ENCODE measurements around the gene ANKS1A.
"Not testable (repeated sequence)": the region's sequence is repeated elsewhere in the genome, so short reads cannot be mapped to it uniquely, and the experiment has no call there.

ANKS1A gene

DNA sequence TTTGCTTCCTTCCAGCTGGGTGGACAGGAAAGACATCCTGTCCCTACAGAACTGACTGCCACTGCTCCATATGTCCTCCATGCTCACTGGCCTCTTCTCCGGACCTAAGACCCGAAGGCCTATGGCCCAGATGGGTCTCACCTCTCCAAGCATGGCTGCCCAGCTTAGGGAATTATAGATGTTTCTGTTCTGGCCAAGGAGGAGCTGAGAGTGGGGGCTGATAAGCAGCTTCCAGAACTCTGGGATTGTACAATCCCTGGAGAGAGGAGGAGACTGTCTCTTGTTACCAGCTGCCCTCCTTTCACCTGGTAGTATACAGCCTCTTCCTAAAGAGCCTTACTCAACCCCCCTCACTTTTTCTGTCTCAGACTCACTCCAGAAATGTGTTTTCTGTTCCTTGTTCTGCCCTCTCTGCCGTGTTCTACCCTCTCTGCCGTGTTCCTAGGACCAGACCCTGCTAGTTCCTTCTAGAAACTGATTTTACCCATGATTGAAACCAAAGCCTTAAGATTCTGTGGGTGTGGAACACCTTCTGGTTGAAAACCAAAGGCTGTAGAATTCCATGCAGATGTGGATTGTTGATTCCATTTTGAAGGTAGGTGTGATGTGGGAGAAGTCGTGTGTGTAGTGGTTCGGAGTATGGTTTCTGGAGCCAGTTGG, 28.7 kb downstream of the ANKS1A start:
- in situ Hi-C loops (cut with MboI; ENCODE audit: low sequenced_read_pairs) = no loop called here

DNA sequence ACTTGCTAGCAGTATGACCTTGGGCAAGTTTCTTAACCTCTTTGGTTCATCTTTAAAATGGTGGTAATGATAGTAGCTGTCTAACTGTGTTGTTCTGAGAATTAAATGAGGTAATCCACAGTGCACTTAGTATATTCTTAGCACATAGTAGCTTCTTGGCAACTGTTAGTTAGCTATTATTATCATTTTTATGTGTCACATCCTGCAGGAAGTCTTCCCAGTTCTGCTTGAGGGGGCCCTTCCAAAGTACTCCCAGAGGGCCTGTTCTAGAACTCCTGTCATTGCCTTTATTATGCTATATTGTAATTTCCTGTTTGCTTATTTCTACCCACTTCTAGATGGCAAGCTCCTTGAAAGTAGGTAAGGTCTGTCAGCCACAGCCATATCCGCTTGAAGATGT, 30.6 kb downstream of the ANKS1A start:
- in situ Hi-C loops (cut with MboI; ENCODE audit: low sequenced_read_pairs) = no loop called here

DNA sequence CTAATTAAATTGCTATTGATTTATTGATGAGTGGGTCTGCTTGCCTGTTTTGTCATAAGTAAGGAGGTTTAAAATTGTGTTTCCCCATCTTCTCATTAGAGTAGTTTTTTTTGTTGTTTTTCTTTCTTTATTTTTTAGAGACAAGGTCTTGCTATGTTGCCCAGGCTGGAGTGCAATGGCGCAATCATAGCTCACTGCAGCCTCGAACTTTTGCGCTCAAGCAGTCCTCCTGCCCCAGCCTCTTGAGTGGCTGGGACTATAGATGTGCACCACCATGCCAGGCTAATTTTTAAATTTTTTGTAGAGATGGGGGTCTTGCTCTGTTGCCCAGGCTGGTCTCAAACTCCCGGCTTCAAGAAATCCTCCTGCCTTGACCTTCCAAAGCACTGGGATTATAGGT, 31.0 kb downstream of the ANKS1A start:
- in situ Hi-C loops (cut with MboI; ENCODE audit: low sequenced_read_pairs) = no loop called here

DNA sequence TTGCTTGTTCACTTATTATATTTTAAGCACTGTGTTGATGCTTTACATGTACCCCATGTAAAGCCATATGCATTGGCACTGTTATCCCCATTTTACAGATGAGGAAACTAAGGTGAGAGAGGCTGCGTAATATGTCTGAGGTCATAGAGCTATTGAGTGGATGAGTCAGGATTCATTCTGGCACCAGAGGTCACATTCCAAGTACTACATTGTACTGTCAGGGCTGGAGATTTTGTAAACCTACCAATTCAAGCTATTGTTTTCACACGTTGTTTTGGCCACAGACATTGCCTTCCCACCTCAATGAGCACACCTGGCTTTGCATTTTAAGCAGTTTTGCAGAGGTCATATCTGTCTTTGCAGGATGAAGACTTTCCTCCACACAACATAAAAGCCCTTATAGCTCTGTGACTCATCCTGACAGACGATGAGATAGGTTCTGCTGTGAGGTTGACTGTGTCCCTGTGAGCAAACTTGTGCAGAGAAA, 33.2 kb downstream of the ANKS1A start:
- in situ Hi-C loops (cut with MboI; ENCODE audit: low sequenced_read_pairs) = no loop called here

DNA sequence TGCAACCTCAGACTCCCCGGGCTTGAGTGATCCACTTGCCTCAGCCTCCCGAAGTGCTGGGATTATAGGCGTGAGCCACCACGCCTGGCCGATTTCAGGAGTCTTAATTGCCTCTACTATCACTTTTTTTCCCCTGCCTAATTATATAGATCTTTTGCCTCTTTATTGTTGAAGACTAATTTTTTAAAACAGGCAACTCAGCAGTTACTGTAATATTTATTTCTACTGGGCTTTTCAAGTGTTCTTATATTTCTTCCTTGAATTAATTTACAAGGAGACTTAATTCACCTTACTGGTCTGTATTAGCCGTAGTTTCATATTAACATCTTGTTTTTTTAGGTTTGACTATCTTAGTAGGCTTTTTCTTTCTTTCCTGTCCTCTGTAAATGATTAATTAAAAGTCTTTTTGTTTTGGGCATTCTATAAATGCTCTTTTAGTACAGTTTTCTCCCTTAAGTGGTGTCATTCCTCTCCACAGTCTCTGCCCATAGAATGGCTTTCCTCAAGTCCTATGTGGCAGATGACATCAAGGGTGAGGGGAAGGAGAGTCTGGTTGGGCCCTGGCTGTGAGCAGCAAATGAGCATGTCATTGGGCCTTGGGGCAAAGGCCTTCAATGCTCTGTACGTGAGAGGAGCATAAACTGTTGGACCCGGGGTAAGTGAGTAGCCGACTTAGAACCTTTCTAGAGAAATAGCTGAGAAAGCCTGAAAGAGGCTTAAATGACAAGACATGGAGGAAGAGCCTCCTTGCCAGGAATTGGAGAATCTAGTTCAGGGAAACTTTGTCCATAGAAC, 36.0 kb downstream of the ANKS1A start:
- in situ Hi-C loops (cut with MboI; ENCODE audit: low sequenced_read_pairs) = no loop called here

DNA sequence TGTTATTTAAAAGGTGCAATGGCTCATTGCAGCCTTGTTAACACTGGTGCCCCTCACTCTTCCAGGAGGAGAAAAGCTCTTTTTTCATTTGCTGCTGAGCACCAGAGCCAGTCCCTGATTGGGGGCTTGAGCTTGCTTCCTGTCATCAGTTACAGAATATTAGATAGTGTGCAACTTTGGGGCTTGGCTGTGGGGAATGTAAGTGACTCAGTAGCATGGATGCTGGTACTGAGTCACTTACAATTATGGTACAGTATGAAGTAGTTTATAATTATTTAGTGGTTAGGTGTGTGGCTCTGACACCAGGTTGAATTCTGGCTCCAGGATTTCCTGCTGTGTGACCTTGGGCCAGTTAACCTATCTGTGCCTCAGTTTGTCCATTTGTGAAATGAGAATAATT, 37.6 kb downstream of the ANKS1A start:
- in situ Hi-C loops (cut with MboI; ENCODE audit: low sequenced_read_pairs) = no loop called here

GRCh38 chr6:34928220-34928619, 39.2 kb downstream of the ANKS1A start:
- in situ Hi-C loops (cut with MboI; ENCODE audit: low sequenced_read_pairs) = no loop called here

DNA sequence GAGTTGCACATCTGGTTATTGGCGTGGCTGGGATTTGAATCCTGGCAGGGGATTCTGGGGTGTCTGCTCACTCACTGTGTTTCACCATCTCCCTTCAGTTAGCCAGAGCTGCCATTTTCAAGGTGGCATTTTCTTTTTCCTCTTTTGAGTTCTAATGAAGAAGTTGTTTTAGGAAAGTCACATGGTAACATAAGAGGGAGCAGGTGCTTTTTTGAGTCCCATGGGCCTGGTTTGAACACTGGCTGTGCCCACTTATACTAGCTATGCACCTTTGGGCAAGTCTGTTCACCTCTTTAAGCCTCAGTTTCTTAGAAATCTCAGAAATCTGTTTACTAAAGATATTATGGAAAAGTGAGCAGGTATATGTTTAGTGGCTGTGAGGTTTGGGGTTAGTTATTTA, 39.6 kb downstream of the ANKS1A start:
- in situ Hi-C loops (cut with MboI; ENCODE audit: low sequenced_read_pairs) = no loop called here

DNA sequence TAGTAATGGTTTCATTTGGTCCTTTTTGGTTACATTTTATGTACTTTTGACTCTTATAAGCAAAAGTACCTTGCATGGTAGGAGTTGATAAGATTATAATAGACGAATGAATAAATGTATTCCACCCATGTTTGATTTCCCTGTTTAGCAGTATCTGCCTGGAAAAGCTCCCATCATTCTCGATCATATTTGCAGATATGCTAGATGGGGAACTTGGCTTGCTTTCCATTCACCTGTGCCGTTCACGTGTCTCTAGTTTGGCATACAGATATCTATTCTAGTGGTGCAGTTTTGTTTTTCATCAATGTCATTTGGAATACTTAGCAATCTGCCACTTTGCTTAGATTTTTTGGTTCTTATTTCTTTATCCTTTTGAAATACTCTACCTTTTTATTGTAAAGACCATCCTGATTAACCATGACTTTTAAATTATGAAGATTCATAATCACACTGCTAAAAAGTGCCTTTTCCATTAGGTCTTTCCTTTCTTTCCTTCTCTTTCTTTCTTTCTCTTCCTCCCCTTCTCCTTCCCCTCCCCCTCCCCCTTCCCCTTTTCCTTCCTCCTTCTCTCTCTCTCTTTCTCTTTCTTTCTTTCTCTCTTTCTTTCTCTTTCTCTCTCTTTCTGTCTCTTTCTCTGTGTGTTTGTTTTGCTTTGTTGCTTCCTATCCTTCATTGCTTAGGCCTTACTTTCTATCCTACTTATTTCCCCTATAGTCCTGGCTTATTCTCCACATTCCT, 40.4 kb downstream of the ANKS1A start:
- in situ Hi-C loops (cut with MboI; ENCODE audit: low sequenced_read_pairs) = no loop called here

DNA sequence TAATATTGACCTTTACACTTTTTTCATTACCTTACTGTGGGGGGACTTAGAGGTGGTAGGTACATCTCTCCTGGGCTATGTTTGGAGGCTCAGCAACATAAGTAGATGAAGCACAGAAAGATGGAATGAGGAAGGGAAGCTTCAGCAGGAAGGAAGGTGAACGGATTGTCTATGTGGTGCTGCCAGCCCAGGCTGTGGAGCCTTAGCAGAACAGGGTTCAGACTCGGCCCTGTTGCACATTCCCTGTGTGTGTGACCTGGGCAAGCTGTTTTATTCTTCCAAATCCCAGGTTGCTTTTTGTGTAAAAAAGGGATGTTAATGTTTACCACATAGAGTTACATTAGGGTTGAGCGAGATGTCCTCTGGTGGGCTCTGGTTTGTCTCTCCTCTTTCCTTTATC, 41.2 kb downstream of the ANKS1A start:
- in situ Hi-C loops (cut with MboI; ENCODE audit: low sequenced_read_pairs) = no loop called here

- in situ Hi-C loops (cut with MboI; ENCODE audit: low sequenced_read_pairs) = not testable (repeated sequence)
Measured at GRCh38 chr6:34932202-34932601, 43.1 kb downstream of the ANKS1A start.

DNA sequence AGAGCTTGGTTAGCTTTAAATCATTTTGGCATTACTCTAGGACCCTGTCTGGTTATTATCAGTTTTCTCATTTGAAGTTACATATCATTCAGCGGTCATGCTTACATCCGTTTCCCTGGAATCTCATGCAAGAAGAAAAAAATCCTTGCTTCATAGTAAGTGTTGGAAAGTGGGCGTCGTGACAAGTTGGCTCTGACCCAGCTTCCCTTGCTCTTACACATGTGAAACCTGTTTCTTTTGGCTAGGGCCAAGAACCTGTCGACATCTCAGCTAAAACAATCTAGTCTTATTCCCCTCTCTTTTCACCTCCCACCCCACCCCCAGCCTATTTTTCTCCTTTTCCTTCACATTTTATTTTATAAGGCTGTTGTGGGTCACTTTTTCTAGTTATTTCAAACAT, 45.5 kb downstream of the ANKS1A start:
- in situ Hi-C loops (cut with MboI; ENCODE audit: low sequenced_read_pairs) = no loop called here

GRCh38 chr6:34938268-34938667, 49.2 kb downstream of the ANKS1A start:
- in situ Hi-C loops (cut with MboI; ENCODE audit: low sequenced_read_pairs) = no loop called here

DNA sequence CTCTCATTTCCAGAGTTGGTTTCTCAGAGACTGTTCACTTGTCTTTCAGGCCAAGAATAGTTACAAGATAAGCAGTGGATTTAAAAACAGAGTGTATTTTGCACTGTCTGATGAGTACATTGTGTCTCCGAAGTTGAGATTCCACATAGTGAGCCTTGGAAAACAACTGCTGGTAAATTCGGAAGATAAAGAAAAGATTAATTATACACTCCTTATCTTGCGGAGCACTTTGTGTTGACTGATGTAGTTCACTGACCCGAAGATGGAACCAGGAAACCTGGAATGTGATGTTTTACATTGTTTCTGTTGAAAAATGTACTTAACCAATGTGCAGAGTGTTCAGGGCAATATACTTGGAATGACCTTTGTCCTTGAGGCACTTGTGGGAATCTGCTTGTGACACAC, 51.0 kb downstream of the ANKS1A start:
- in situ Hi-C loops (cut with MboI; ENCODE audit: low sequenced_read_pairs) = no loop called here

DNA sequence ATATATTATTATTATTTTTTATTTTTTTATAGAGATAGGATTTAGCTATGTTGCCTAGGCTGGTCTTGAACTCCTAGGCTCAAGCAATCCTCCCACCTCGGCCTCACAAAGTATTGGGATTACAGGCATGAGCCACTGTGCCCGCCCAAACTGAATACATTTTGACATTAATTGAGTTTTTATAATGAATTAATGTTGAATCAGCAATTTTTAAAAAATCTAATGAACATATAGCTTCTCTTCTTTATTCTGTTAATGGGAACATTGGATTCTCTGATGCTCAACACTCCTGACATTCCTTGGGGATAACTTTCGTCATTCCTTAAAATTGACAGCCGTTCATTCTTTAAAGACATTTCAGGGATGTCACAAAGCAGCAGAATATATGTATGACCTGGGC, 52.4 kb downstream of the ANKS1A start:
- in situ Hi-C loops (cut with MboI; ENCODE audit: low sequenced_read_pairs) = no loop called here

GRCh38 chr6:34945317-34945716, 56.3 kb downstream of the ANKS1A start:
- in situ Hi-C loops (cut with MboI; ENCODE audit: low sequenced_read_pairs) = no loop called here

- in situ Hi-C loops (cut with MboI; ENCODE audit: low sequenced_read_pairs) = no loop called here
Measured at GRCh38 chr6:34947561-34947960, 58.5 kb downstream of the ANKS1A start.

- in situ Hi-C loops (cut with MboI; ENCODE audit: low sequenced_read_pairs) = no loop called here
Measured at GRCh38 chr6:34949636-34950035, 60.6 kb downstream of the ANKS1A start.

GRCh38 chr6:34950849-34951248, 61.8 kb downstream of the ANKS1A start:
- in situ Hi-C loops (cut with MboI; ENCODE audit: low sequenced_read_pairs) = no loop called here

GRCh38 chr6:34951731-34952130, 62.7 kb downstream of the ANKS1A start:
- in situ Hi-C loops (cut with MboI; ENCODE audit: low sequenced_read_pairs) = no loop called here

GRCh38 chr6:34953061-34954025, 64.3 kb downstream of the ANKS1A start:
- in situ Hi-C loops (cut with MboI; ENCODE audit: low sequenced_read_pairs) = no loop called here

All from hTERT RPE-1 (cell line).